ENCODE data around the gene HMGCS2. TPM values are rescaled to one million over a fixed set of nuclear protein-coding genes. Genes with fewer than 3 reads are reported as not detected.

HMGCS2 gene
- total RNA-seq, 4 donors from 2014 or later: 10.9 to 1,165 (median 71.0) TPM

DNA sequence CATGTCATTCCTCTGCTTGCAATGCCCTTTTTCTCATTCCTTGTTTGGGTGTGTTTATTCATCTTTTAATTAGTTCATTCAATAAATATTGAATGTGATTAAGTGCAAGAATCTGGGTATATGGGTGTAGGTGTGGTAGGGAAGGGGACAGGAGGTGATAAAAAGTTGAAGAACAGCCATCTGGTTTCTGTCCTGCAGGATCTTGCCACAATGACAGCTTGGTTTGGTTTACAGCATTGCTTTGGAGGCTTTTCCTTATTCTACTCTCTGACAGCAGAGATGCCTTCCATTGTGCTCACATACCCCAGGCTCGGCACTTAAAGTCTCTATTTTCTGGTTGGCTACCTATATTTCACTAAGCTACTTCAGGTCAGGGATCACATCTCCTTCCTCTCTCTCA is 45.6 kb upstream of the HMGCS2 start:
- Histone ChIP-seq H3K4me1 (peaks cover 0 to 6% (median 0%) of the 10 kb centered on the region in 4 donors), H3K27me3 (no peaks in the 10 kb centered on the region), H3K9me3 (no peaks in the 10 kb centered on the region), H3K36me3 (no peaks in the 10 kb centered on the region), H3K27ac (no peak overlapping the region), H3K4me3 (no peak overlapping the region)
- no peak for TF ChIP-seq POLR2A (IDR thresholded peaks at IDR 0.05)
- TF ChIP-seq, protein P1, sequence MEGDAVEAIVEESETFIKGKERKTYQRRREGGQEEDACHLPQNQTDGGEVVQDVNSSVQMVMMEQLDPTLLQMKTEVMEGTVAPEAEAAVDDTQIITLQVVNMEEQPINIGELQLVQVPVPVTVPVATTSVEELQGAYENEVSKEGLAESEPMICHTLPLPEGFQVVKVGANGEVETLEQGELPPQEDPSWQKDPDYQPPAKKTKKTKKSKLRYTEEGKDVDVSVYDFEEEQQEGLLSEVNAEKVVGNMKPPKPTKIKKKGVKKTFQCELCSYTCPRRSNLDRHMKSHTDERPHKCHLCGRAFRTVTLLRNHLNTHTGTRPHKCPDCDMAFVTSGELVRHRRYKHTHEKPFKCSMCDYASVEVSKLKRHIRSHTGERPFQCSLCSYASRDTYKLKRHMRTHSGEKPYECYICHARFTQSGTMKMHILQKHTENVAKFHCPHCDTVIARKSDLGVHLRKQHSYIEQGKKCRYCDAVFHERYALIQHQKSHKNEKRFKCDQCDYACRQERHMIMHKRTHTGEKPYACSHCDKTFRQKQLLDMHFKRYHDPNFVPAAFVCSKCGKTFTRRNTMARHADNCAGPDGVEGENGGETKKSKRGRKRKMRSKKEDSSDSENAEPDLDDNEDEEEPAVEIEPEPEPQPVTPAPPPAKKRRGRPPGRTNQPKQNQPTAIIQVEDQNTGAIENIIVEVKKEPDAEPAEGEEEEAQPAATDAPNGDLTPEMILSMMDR (IDR thresholded peaks at IDR 0.05): no peak
- DNase-seq: no peak

DNA sequence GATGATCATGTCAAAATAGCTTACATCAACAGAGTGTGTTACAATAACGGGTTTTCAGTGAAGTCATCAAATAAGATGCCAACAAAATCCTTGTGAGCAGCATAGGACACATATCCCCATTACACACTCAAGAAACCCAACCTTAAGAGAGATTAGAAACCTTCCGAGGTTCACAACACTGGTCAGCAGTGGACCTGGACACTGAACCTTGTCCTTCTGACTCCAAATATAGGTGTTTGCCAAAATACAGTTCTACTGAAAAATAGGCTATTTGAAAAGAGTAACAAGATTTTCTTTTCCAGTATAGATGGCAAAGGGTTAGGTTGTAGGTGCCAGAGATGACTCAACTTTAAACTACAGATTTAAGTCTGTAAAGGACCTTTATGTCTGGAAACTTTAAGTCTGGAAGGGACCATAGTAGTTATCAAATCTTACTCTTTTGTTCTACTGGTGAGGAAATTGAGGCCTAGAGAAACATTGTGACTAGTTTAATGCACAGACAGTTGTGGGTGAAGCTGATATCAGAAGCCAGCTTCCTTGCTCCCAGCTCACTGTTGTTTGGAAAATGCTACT is 43.4 kb upstream of the HMGCS2 start:
- peaks cover 0 to 6% (median 0%) of the 10 kb centered on the region in 4 donors for H3K4me1 ChIP-seq
- H3K27me3 ChIP-seq: no peaks in the 10 kb centered on the region
- no peak overlapping the region for H3K4me3 ChIP-seq
- DNase-seq: no peak
- no peak for TF ChIP-seq POLR2A (IDR thresholded peaks at IDR 0.05)
- TF ChIP-seq, protein P1 (IDR thresholded peaks at IDR 0.05): no peak
- H3K9me3 ChIP-seq: no peaks in the 10 kb centered on the region
- H3K27ac ChIP-seq: no peak overlapping the region
- H3K36me3 ChIP-seq: no peaks in the 10 kb centered on the region

DNA sequence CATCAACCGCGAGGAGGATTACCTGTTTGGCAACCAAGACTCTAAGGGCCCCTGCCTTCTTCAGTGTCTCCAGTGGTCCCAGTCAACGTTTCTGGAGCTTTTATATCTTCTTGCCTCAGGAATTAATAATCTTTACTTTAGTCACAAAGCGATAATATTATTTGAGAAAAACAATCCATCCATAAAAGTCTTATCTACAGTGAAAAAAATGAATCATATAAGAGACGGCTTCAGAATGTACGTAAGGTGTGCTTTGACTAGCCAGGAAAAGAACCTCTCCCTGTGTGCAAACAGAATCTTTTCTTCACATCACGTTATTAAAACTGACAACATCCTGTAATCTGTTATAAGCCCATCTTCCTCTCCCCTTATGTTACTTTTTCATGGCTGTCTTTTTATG is 42.7 kb upstream of the HMGCS2 start, which contains the start of gene REG4:
Gene REG4 (minus strand): TSS at position 74 of the 400 bp plus-strand sequence. CDS start 2,691 bp downstream, outside the sequence.
- DNase-seq: no peak
- Histone ChIP-seq H3K36me3 (no peaks in the 10 kb centered on the region), H3K4me1 (peaks cover 0 to 6% (median 0%) of the 10 kb centered on the region in 4 donors), H3K4me3 (peak within 1 kb of the TSS in 2 of 4 donors; percentile 12 to 16), H3K9me3 (no peaks in the 10 kb centered on the region), H3K27me3 (no peaks in the 10 kb centered on the region), H3K27ac (no peak within 1 kb of the TSS)
- TF ChIP-seq, protein P1 (IDR thresholded peaks at IDR 0.05): no peak
- TF ChIP-seq POLR2A (IDR thresholded peaks at IDR 0.05): peak; percentile 8 to 22

DNA sequence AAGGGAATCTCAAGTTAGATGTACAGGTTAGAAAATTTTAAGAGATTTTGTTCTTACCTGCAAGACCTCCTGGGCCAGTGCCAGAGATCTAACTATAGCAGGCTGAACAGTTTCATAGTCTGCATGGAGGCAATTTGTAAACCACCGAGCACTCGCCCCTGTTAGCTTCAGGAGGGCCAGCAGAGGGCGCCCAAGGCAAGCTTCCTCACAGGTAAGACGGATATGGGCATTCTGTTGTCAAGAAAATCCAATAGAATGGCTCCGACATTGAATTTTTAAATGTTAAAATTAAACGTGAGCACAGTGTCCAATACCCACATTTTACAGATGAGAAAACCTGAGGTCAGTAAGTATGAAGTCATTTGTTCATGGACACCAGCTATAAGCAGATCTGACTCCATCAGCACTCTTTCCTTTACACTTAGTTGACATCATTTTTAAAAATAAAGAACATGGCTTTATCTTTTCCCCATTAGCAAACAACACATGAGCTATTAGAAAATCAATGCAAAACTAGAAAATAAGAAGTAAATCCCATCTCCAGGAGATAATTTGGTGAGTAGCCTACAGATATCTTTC is 40.4 kb upstream of the HMGCS2 start:
- Histone ChIP-seq H3K27me3 (no peaks in the 10 kb centered on the region), H3K4me1 (peaks cover 0 to 1% (median 0%) of the 10 kb centered on the region in 4 donors), H3K27ac (no peak overlapping the region), H3K4me3 (peak overlapping the region in 1 of 4 donors; percentile 16), H3K36me3 (no peaks in the 10 kb centered on the region), H3K9me3 (no peaks in the 10 kb centered on the region)
- TF ChIP-seq, protein P1 (IDR thresholded peaks at IDR 0.05): peak; percentile 20 to 86 (median 81)
- no peak for TF ChIP-seq POLR2A (IDR thresholded peaks at IDR 0.05)
- peak; percentile 48 to 86 (median 83) for DNase-seq

DNA sequence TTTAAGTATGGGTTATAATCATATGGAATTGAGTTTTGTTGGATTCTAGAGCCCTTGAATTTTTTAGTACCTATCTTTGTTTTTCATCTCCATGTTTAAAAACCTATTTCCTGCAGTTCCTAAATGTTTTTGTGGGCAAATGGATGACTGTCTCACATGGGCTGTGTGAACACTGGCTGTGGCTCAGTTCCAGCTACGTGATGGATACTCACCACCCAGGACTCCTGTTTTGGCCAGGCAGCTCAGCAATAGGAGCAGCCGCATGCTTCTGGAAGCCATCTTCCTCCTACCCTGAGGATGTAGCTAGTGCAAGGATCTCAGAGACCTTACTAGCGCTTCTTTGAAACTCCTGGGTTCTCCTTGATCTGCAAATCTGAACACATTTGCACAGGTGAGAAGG is 39.8 kb upstream of the HMGCS2 start:
- H3K4me3 ChIP-seq: no peak overlapping the region
- H3K27me3 ChIP-seq: no peaks in the 10 kb centered on the region
- no peak overlapping the region for H3K27ac ChIP-seq
- no peaks in the 10 kb centered on the region for H3K36me3 ChIP-seq
- no peaks in the 10 kb centered on the region for H3K4me1 ChIP-seq
- no peak for DNase-seq
- no peaks in the 10 kb centered on the region for H3K9me3 ChIP-seq
- TF ChIP-seq, protein P1 (IDR thresholded peaks at IDR 0.05): no peak
- TF ChIP-seq POLR2A (IDR thresholded peaks at IDR 0.05): no peak
